HCT116 (cell line): Measurements from ENCODE around the gene SEMA3B. TPM values are rescaled to one million over a fixed set of nuclear protein-coding genes. Genes with fewer than 3 reads are reported as not detected.

ENCODE experiments used
- ATAC-seq: fragments of 200-7000 bp; cut with Tn5 transposase; 2 replicates; pipeline ENCODE4 v1.9.1; 2020; ENCODE audit warnings: mild to moderate bottlenecking, moderate library complexity
- BruUV-seq: library from RNA; stranded (reverse); fragments of 400-500 nt; replicated peaks from 2 replicates; lab custom pipeline; 2021; lab: Mats Ljungman, UMichigan
- CTCF ChIA-PET: fragments of 300-600 bp; sonication (Branson Sonifier 250); formaldehyde crosslinking; loops from one replicate; lab custom pipeline; 2021; ENCODE audit warnings: antibody characterized with exemption; lab: Charles Lee
- POLR2A ChIA-PET: fragments of 300-600, 350-600 bp; sonication (Branson Sonifier 250); formaldehyde crosslinking; loops from one replicate; lab custom pipeline; 2021; ENCODE audit warnings: antibody characterized with exemption; lab: Charles Lee
- RAD21 ChIA-PET, 2 experiments: fragments of 300-600 bp; sonication (Branson Sonifier 250); formaldehyde crosslinking; loops; one replicate each; lab custom pipeline; 2023; ENCODE audit warnings: low total read pairs in 2 of 2; ENCODE audit not compliant: uncharacterized antibody in 2 of 2, unreplicated experiment in 2 of 2, low non-redundant PET in 1 of 2; lab: Charles Lee
- DNase-seq: peaks from one replicate; pipeline ENCODE4 v3.0.0-alpha.2; 2010; ENCODE audit warnings: low read depth, low spot score
- H2AFZ ChIP-seq: fragments of 200-600 bp; shearing (Covaris generic), sonication (generic); 2 replicates; pipeline ENCODE4 v1.6.1; 2017; ENCODE audit warnings: low read depth, mixed run types, mixed read lengths, antibody characterized with exemption, low read length; ENCODE audit not compliant: poor library complexity, severe bottlenecking
- H3K27ac ChIP-seq: 2 replicates; pipeline ENCODE4 v1.5.1; 2012; ENCODE audit warnings: low read depth, low read length
- H3K27me3 ChIP-seq: fragments of 200-600 bp; sonication (generic); 2 replicates; pipeline ENCODE4 v1.6.1; 2016; ENCODE audit warnings: mixed run types, low read length, mixed read lengths; ENCODE audit not compliant: insufficient read depth
- H3K36me3 ChIP-seq, 2 experiments: fragments of 200-500 bp in 1 of 2; fragments of 200-600 bp in 1 of 2; sonication (Bioruptor generic) in 1 of 2; sonication (generic) in 1 of 2; 2 replicates each; pipeline versions ENCODE4 v1.5.1 to v1.6.1; 2014 to 2016; ENCODE audit warnings: low read length in 2 of 2, inconsistent platforms in 1 of 2, mixed read lengths in 1 of 2, mixed run types in 1 of 2; ENCODE audit not compliant: insufficient read depth in 2 of 2, control insufficient read depth in 1 of 2
- H3K4me1 ChIP-seq, 2 experiments: fragments of 200-600 bp in 1 of 2; sonication (generic) in 1 of 2; 2 replicates each; pipeline versions ENCODE4 v1.5.1 to v1.6.1; 2012 to 2017; ENCODE audit warnings: low read length in 2 of 2, inconsistent platforms in 1 of 2, mild to moderate bottlenecking in 1 of 2, mixed read lengths in 1 of 2, mixed run types in 1 of 2, moderate library complexity in 1 of 2; ENCODE audit not compliant: insufficient read depth in 2 of 2, control insufficient read depth in 1 of 2
- H3K4me2 ChIP-seq: fragments of 200-600 bp; sonication (generic); 2 replicates; pipeline ENCODE4 v1.6.1; 2017; ENCODE audit warnings: mixed run types, low read length, mixed read lengths
- H3K4me3 ChIP-seq, 2 experiments: fragments of 200-600 bp in 1 of 2; sonication (generic) in 1 of 2; replicated peaks in 1 of 2; 2 replicates each; pipeline ENCODE4 v1.5.1; 2011 to 2016; ENCODE audit warnings: low read length in 2 of 2, control low read depth in 1 of 2, low read depth in 1 of 2, mild to moderate bottlenecking in 1 of 2, mixed read lengths in 1 of 2, mixed run types in 1 of 2
- H3K79me2 ChIP-seq: fragments of 200-600 bp; sonication (generic); 2 replicates; pipeline ENCODE4 v1.6.1; 2017; ENCODE audit warnings: mild to moderate bottlenecking, mixed run types, low read length, moderate library complexity, mixed read lengths; ENCODE audit not compliant: insufficient read depth
- H3K9ac ChIP-seq: fragments of 200-600 bp; sonication (generic); 2 replicates; pipeline ENCODE4 v1.6.1; 2016; ENCODE audit warnings: low read length, mixed read lengths
- H3K9me2 ChIP-seq: fragments of 200-600 bp; sonication (generic), shearing (Covaris generic); 2 replicates; pipeline ENCODE4 v1.6.1; 2017; ENCODE audit warnings: mixed run types, mild to moderate bottlenecking, moderate library complexity; ENCODE audit not compliant: insufficient read depth
- H3K9me3 ChIP-seq, 2 experiments: fragments of 200-500 bp in 1 of 2; fragments of 200-600 bp in 1 of 2; sonication (Bioruptor generic) in 1 of 2; sonication (generic) in 1 of 2; 2 replicates each; pipeline ENCODE4 v1.6.1; 2014 to 2017; ENCODE audit warnings: low read length in 2 of 2, mixed read lengths in 2 of 2, inconsistent platforms in 1 of 2, low read depth in 1 of 2, mild to moderate bottlenecking in 1 of 2, mixed run types in 1 of 2, moderate library complexity in 1 of 2; ENCODE audit not compliant: control insufficient read depth in 1 of 2, insufficient read depth in 1 of 2
- H4K20me1 ChIP-seq: fragments of 200-600 bp; sonication (generic), shearing (Covaris generic); 2 replicates; pipeline ENCODE4 v1.6.1; 2017; ENCODE audit warnings: mixed run types, mild to moderate bottlenecking, moderate library complexity; ENCODE audit not compliant: insufficient read depth
- EGR1 ChIP-seq: IDR thresholded peaks from 2 replicates; pipeline ENCODE4 v1.6.1; 2012; ENCODE audit warnings: low read depth
- ELF1 ChIP-seq: IDR thresholded peaks from 2 replicates; pipeline ENCODE4 v1.6.1; 2012; ENCODE audit warnings: low read depth, borderline replicate concordance
- JUND ChIP-seq: IDR thresholded peaks from 2 replicates; pipeline ENCODE4 v1.6.1; 2012
- POLR2A ChIP-seq: IDR thresholded peaks from 2 replicates; pipeline ENCODE4 v1.7.0; 2011; ENCODE audit warnings: borderline replicate concordance; ENCODE audit not compliant: insufficient read depth, insufficient read length; ENCODE audit errors: extremely low read depth
- POLR2AphosphoS5 ChIP-seq: IDR thresholded peaks from 2 replicates; pipeline ENCODE4 v1.6.1; 2011; ENCODE audit warnings: mild to moderate bottlenecking, low read depth, low read length, moderate library complexity
- RAD21 ChIP-seq: IDR thresholded peaks from 2 replicates; pipeline ENCODE4 v1.6.1; 2012; ENCODE audit warnings: low read depth, mild to moderate bottlenecking
- REST ChIP-seq: IDR thresholded peaks from 2 replicates; pipeline ENCODE4 v1.6.1; 2012; ENCODE audit warnings: low read depth
- SRF ChIP-seq: IDR thresholded peaks from 2 replicates; pipeline ENCODE4 v1.6.1; 2012; ENCODE audit warnings: low read depth
- TCF7L2 ChIP-seq: IDR thresholded peaks from 2 replicates; pipeline ENCODE4 v1.7.0; 2011; ENCODE audit warnings: borderline replicate concordance, inconsistent platforms; ENCODE audit not compliant: insufficient read depth, insufficient read length; ENCODE audit errors: extremely low read depth
- ZBTB33 ChIP-seq: IDR thresholded peaks from 2 replicates; pipeline ENCODE4 v1.6.1; 2011; ENCODE audit warnings: mild to moderate bottlenecking, low read length, moderate library complexity; ENCODE audit not compliant: insufficient replicate concordance; ENCODE audit errors: extremely low read depth
- intact Hi-C: fragments of 100-400 bp; cut with micrococcal nuclease; formaldehyde crosslinking; loops from 2 replicates; pipeline ENCODE4 v1.10.0; 2022
- total RNA-seq: library from RNA; stranded (reverse); gene quantifications from one replicate; pipeline ENCODE4 v1.2.1, GENCODE V29; 2021; ENCODE audit not compliant: unreplicated experiment
- TF ChIP-seq, protein P1 (sequence below), 3 experiments: fragments of 200-600 bp in 1 of 3; sonication (generic) in 1 of 3; IDR thresholded peaks in 2 of 3; conservative IDR thresholded peaks in 1 of 3; 2 replicates each; pipeline ENCODE4 v1.5.1; 2012 to 2017; ENCODE audit warnings: low read depth in 2 of 3, low read length in 2 of 3, antibody characterized with exemption in 1 of 3, borderline replicate concordance in 1 of 3, control low read depth in 1 of 3, mild to moderate bottlenecking in 1 of 3, mixed read lengths in 1 of 3, mixed run types in 1 of 3, moderate library complexity in 1 of 3; ENCODE audit not compliant: insufficient read depth in 1 of 3
- TF ChIP-seq, protein P2 (sequence below): IDR thresholded peaks from 2 replicates; pipeline ENCODE4 v1.6.1; 2012

SEMA3B gene
- total RNA-seq, 1 experiment from 2014 or later, result 46.2 TPM

GRCh38 chr3:50278880-50279224, 9.9 kb downstream of the SEMA3B start, which contains the start of gene LSMEM2:
Gene LSMEM2, plus strand, starts transcription at chr3:50279087. Its CDS starts 27 bp downstream, at chr3:50279114.
- Histone ChIP-seq H3K4me2 (no peak within 1 kb of the TSS), H4K20me1 (no peaks in the 10 kb centered on the region), H3K27ac (no peak within 1 kb of the TSS), H3K4me1 (peaks cover 7 to 10% of the 10 kb centered on the region in 2 experiments; a peak in 3 of 4 replicates), H3K4me3 (no peak within 1 kb of the TSS), H3K9ac (no peak within 1 kb of the TSS), H3K27me3 (no peaks in the 10 kb centered on the region), H3K79me2 (no peaks in the 10 kb centered on the region), H2AFZ (no peak within 1 kb of the TSS), H3K36me3 (no peaks in the 10 kb centered on the region), H3K9me3 (no peaks in the 10 kb centered on the region), H3K9me2 (no peaks in the 10 kb centered on the region)
- ChIA-PET POLR2A (interaction anchor here (1.7 to 1.9 kb wide), 2 partner anchors 14 to 15 kb away, joined by 4 read pairs; no protein-coding TSS in a partner anchor), CTCF (interaction anchor here (0.9 to 1.3 kb wide), 2 partner anchors 45 to 52 kb away, joined by 3 read pairs; no protein-coding TSS in a partner anchor), RAD21 (interaction anchor here in 1 of 2 experiments (1.2 kb wide), 1 partner anchor 32 kb away, joined by 3 read pairs; no protein-coding TSS in a partner anchor)
- no TSS peak for BruUV-seq
- intact Hi-C loops, result no loop called here
- TF ChIP-seq ZBTB33 (no peak), POLR2AphosphoS5 (no peak), JUND (no peak), TCF7L2 (no peak), RAD21 (no peak), EGR1 (no peak), REST (no peak), POLR2A (no peak), SRF (no peak), ELF1 (no peak)
- TF ChIP-seq, protein P1, sequence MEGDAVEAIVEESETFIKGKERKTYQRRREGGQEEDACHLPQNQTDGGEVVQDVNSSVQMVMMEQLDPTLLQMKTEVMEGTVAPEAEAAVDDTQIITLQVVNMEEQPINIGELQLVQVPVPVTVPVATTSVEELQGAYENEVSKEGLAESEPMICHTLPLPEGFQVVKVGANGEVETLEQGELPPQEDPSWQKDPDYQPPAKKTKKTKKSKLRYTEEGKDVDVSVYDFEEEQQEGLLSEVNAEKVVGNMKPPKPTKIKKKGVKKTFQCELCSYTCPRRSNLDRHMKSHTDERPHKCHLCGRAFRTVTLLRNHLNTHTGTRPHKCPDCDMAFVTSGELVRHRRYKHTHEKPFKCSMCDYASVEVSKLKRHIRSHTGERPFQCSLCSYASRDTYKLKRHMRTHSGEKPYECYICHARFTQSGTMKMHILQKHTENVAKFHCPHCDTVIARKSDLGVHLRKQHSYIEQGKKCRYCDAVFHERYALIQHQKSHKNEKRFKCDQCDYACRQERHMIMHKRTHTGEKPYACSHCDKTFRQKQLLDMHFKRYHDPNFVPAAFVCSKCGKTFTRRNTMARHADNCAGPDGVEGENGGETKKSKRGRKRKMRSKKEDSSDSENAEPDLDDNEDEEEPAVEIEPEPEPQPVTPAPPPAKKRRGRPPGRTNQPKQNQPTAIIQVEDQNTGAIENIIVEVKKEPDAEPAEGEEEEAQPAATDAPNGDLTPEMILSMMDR (IDR thresholded peaks at IDR 0.05 in 2 of 3, conservative IDR thresholded peaks at IDR 0.05 in 1 of 3; ENCODE audit: borderline replicate concordance in 1 of 3, insufficient read depth in 1 of 3, low read depth in 2 of 3, low read length in 2 of 3), result no peak
- TF ChIP-seq, protein P2, sequence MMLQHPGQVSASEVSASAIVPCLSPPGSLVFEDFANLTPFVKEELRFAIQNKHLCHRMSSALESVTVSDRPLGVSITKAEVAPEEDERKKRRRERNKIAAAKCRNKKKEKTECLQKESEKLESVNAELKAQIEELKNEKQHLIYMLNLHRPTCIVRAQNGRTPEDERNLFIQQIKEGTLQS, result no peak
- DNase-seq, result no peak
- no peak for ATAC-seq
